ENCODE data around the gene PLA2G4A.
"Not testable (repeated sequence)": the region's sequence is repeated elsewhere in the genome, so short reads cannot be mapped to it uniquely, and the experiment has no call there.

PLA2G4A gene

GRCh38 chr1:186875896-186876835, 47.4 kb downstream of the PLA2G4A start:
- FAIRE-seq, result no peak

GRCh38 chr1:186878356-186878755, 49.6 kb downstream of the PLA2G4A start:
- FAIRE-seq, result no peak

GRCh38 chr1:186880982-186881381, 52.2 kb downstream of the PLA2G4A start:
- FAIRE-seq, result no peak

- FAIRE-seq, result no peak
These were observed 53.8 kb downstream of the PLA2G4A start for GRCh38 chr1:186882372-186883134.

- FAIRE-seq, result no peak
These were observed 55.5 kb downstream of the PLA2G4A start for GRCh38 chr1:186884251-186884650.

- no peak for FAIRE-seq
These were observed 58.5 kb downstream of the PLA2G4A start for GRCh38 chr1:186887203-186887602.

GRCh38 chr1:186888367-186888766, 59.6 kb downstream of the PLA2G4A start:
- no peak for FAIRE-seq

GRCh38 chr1:186892936-186893335, 64.2 kb downstream of the PLA2G4A start:
- no peak for FAIRE-seq

GRCh38 chr1:186894415-186894814, 65.7 kb downstream of the PLA2G4A start:
- no peak for FAIRE-seq

- no peak for FAIRE-seq
These were observed 67.5 kb downstream of the PLA2G4A start for GRCh38 chr1:186896211-186896610.

GRCh38 chr1:186897008-186897407, 68.3 kb downstream of the PLA2G4A start:
- no peak for FAIRE-seq

- no peak for FAIRE-seq
These were observed 70.8 kb downstream of the PLA2G4A start for GRCh38 chr1:186899577-186899976.

- FAIRE-seq, result no peak
These were observed 71.2 kb downstream of the PLA2G4A start for GRCh38 chr1:186899977-186900376.

GRCh38 chr1:186900539-186901237, 71.9 kb downstream of the PLA2G4A start:
- no peak for FAIRE-seq

- FAIRE-seq, result no peak
These were observed 72.9 kb downstream of the PLA2G4A start for GRCh38 chr1:186901631-186902030.

GRCh38 chr1:186903374-186904136, 74.8 kb downstream of the PLA2G4A start:
- FAIRE-seq, result no peak

- FAIRE-seq, result no peak
These were observed 75.6 kb downstream of the PLA2G4A start for GRCh38 chr1:186904361-186904760.

GRCh38 chr1:186905561-186905960, 76.8 kb downstream of the PLA2G4A start:
- FAIRE-seq, result no peak

- FAIRE-seq, result no peak
These were observed 86.8 kb downstream of the PLA2G4A start for GRCh38 chr1:186915555-186915954.

GRCh38 chr1:186917106-186917786, 88.5 kb downstream of the PLA2G4A start:
- FAIRE-seq, result not testable (repeated sequence)

GRCh38 chr1:186921386-186921785, 92.6 kb downstream of the PLA2G4A start:
- not testable (repeated sequence) for FAIRE-seq

- FAIRE-seq, result not testable (repeated sequence)
These were observed 94.1 kb downstream of the PLA2G4A start for GRCh38 chr1:186922814-186923213.
